ENCODE measurements around the gene TM2D3. TPM values are rescaled to one million over a fixed set of nuclear protein-coding genes. Genes with fewer than 3 reads are reported as not detected.
"Not testable (repeated sequence)": the region's sequence is repeated elsewhere in the genome, so short reads cannot be mapped to it uniquely, and the experiment has no call there.

Gene TM2D3
- total RNA-seq, 1 experiment from 2014 or later = 47.1 TPM

- DNase-seq (ENCODE audit: low spot score) = no peak
These were observed 5.0 kb upstream of the TM2D3 start for GRCh38 chr15:101657171-101657570.

GRCh38 chr15:101654624-101655337, 2.6 kb upstream of the TM2D3 start:
- DNase-seq (ENCODE audit: low spot score) = not testable (repeated sequence)

GRCh38 chr15:101654171-101654570, 2.0 kb upstream of the TM2D3 start:
- no peak for DNase-seq (ENCODE audit: low spot score)

- no peak for DNase-seq (ENCODE audit: low spot score)
These were observed 727 bp upstream of the TM2D3 start for GRCh38 chr15:101652786-101653430.

- peak; percentile 24 for DNase-seq (ENCODE audit: low spot score)
These were observed 555 bp downstream of the TM2D3 start for GRCh38 chr15:101651554-101652097.

- DNase-seq (ENCODE audit: low spot score) = no peak
These were observed 2.0 kb downstream of the TM2D3 start for GRCh38 chr15:101650145-101650544.

- no peak for DNase-seq (ENCODE audit: low spot score)
These were observed 3.8 kb downstream of the TM2D3 start for GRCh38 chr15:101648356-101648755.

GRCh38 chr15:101647251-101647650, 4.9 kb downstream of the TM2D3 start:
- DNase-seq (ENCODE audit: low spot score) = no peak

GRCh38 chr15:101646672-101647071, 5.5 kb downstream of the TM2D3 start:
- no peak for DNase-seq (ENCODE audit: low spot score)

- DNase-seq (ENCODE audit: low spot score) = no peak
These were observed 9.8 kb downstream of the TM2D3 start for GRCh38 chr15:101642361-101642760.

GRCh38 chr15:101641894-101642293, 10.3 kb downstream of the TM2D3 start:
- DNase-seq (ENCODE audit: low spot score) = no peak

- DNase-seq (ENCODE audit: low spot score) = peak; percentile 63
These were observed 10.9 kb downstream of the TM2D3 start for GRCh38 chr15:101641129-101641764.

GRCh38 chr15:101639667-101640066, 12.5 kb downstream of the TM2D3 start:
- no peak for DNase-seq (ENCODE audit: low spot score)

- no peak for DNase-seq (ENCODE audit: low spot score)
These were observed 14.3 kb downstream of the TM2D3 start for GRCh38 chr15:101637919-101638318.

- DNase-seq (ENCODE audit: low spot score) = peak; percentile 56
These were observed 14.7 kb downstream of the TM2D3 start for GRCh38 chr15:101637516-101637915.

- DNase-seq (ENCODE audit: low spot score) = no peak
These were observed 15.1 kb downstream of the TM2D3 start for GRCh38 chr15:101637038-101637437.

GRCh38 chr15:101635944-101636727, 16.0 kb downstream of the TM2D3 start:
- no peak for DNase-seq (ENCODE audit: low spot score)

- DNase-seq (ENCODE audit: low spot score) = no peak
These were observed 18.8 kb downstream of the TM2D3 start for GRCh38 chr15:101633356-101633755.

- DNase-seq (ENCODE audit: low spot score) = not testable (repeated sequence)
These were observed 25.5 kb downstream of the TM2D3 start for GRCh38 chr15:101626729-101627128.

- no peak for DNase-seq (ENCODE audit: low spot score)
These were observed 26.2 kb downstream of the TM2D3 start for GRCh38 chr15:101625980-101626379.

GRCh38 chr15:101625184-101625583, 27.0 kb downstream of the TM2D3 start:
- DNase-seq (ENCODE audit: low spot score) = no peak
